22Rv1 (cell line): ENCODE results near the gene C16orf96.

Experiments
- ZFX ChIP-seq: fragments of 450-650 bp; IDR thresholded peaks from 2 replicates; pipeline ENCODE4 v1.6.1; 2017; ENCODE audit warnings: antibody characterized with exemption, borderline replicate concordance
- TF ChIP-seq, protein P1 (sequence below): fragments of 450-650 bp; IDR thresholded peaks from 2 replicates; pipeline ENCODE4 v1.5.1; 2017; ENCODE audit warnings: mild to moderate bottlenecking

DNA sequence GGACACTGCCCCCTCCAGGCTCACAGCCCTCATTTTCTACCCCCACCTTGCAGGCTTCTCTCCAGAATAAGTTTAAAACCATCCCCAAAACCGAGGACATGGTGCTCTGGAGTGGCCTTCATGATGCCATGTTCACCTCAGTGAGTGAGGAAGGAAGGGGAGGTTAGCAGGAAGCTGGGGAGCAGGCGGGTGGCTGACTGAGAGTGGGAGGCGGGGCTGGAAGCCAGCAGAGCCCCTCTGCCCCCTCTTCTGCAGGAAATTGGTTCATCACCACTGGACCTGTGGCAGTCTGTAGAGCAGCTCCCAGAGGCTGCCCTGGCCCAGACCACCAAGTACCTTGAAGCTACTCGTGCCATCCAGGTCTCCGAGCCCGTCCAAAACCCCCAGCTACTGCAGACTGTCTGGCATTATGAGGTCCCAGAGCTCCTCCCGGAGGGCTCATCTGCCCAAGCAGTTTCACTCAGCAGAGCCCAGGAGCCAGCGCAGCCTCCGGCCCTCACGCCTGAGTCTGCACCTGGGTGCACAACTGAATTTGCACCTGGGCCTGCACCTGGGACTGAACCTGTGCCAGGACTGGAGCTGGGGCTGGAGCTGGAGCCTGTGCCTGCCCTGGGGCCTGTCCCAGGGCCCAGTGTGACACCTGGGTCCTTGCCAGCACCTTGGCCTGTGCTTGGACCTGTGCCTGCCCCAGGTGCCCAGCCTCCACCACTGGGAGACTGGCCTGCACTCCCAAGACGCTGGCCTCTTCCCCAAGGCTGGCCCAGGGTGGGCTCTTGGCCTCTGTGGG lies 19.0 kb downstream of the C16orf96 start:
- TF ChIP-seq, protein P1, sequence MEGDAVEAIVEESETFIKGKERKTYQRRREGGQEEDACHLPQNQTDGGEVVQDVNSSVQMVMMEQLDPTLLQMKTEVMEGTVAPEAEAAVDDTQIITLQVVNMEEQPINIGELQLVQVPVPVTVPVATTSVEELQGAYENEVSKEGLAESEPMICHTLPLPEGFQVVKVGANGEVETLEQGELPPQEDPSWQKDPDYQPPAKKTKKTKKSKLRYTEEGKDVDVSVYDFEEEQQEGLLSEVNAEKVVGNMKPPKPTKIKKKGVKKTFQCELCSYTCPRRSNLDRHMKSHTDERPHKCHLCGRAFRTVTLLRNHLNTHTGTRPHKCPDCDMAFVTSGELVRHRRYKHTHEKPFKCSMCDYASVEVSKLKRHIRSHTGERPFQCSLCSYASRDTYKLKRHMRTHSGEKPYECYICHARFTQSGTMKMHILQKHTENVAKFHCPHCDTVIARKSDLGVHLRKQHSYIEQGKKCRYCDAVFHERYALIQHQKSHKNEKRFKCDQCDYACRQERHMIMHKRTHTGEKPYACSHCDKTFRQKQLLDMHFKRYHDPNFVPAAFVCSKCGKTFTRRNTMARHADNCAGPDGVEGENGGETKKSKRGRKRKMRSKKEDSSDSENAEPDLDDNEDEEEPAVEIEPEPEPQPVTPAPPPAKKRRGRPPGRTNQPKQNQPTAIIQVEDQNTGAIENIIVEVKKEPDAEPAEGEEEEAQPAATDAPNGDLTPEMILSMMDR = no peak
- TF ChIP-seq ZFX = no peak
